Subcutaneous adipose tissue (tissue), 4 donors: ENCODE data around the gene DNAJC6. TPM values are rescaled to one million over a fixed set of nuclear protein-coding genes. Genes with fewer than 3 reads are reported as not detected.

ENCODE experiments used
- CTCF ChIP-seq: fragments of 450-650 bp; IDR thresholded peaks from one replicate; pipeline ENCODE4 v1.5.1; 2016; ENCODE audit warnings: low read depth, mild to moderate bottlenecking, control low read depth, antibody characterized with exemption, moderate library complexity
- total RNA-seq, 4 donors: library from RNA; depleted of rRNA; stranded (reverse); fragments of >200 nt; gene quantifications; one replicate each; pipeline ENCODE4 v1.1.0, GENCODE V29; 2016

The DNAJC6 gene
- total RNA-seq, 4 donors from 2014 or later = 0.88 to 3.6 (median 2.0) TPM

- no peak for TF ChIP-seq CTCF
Observed at GRCh38 chr1:65423884-65424572, 114.7 kb downstream of the DNAJC6 start.

- TF ChIP-seq CTCF = no peak
Observed at GRCh38 chr1:65424573-65424889, 115.2 kb downstream of the DNAJC6 start.

GRCh38 chr1:65425006-65425405, 115.7 kb downstream of the DNAJC6 start:
- no peak for TF ChIP-seq CTCF

GRCh38 chr1:65425697-65426096, 116.4 kb downstream of the DNAJC6 start:
- no peak for TF ChIP-seq CTCF

- TF ChIP-seq CTCF = no peak
Observed at GRCh38 chr1:65429078-65429477, 119.7 kb downstream of the DNAJC6 start.

GRCh38 chr1:65429806-65430205, 120.5 kb downstream of the DNAJC6 start:
- no peak for TF ChIP-seq CTCF

GRCh38 chr1:65431111-65431705, 121.9 kb downstream of the DNAJC6 start:
- TF ChIP-seq CTCF = no peak
